ENCODE measurements around the gene ITGAD.

Gene ITGAD

DNA sequence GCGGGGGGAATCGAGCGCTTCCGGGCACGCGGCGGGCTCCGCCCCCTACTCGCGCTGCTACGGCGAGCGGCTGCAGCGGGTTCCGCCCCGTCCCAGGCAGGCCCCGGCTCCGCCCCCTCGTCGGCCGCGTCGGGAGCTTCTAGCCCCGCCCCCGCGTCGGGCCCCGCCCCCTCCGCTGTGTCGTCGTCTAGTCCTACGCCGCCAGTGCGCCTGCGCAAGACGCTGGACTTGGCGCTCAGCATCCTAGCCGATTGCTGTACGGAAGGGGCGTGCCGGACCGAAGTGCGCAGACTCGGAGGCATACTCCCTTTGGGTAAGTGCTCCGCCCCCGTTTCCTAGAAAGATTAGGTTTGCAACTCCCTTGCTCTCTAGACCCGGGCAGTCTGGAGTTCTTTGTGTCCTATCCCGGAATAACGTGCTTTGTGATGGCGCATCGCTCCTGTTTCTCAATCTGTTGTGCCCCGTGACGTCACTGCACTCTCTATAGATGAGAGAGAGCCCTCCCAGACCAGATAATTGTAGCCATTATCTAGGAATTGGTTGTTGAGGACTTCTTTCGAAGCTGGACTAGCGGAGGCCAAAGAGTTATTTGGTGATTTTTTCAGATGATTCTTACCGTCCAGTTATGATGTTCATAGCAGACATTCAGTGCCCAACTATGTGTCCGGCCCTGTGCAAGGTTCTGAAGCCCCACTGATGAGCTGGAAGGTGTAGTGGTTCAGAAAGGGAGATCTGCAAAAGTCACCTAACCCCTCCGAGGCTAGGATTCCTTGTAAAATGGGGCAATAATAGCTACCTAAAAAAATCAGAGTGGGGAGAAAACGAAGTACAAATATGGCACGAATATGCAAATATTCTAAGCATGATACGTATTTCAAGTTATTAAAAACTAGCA, 66.8 kb downstream of the ITGAD start:
- DNase-seq (ENCODE audit: low read depth), result peak; percentile 100

DNA sequence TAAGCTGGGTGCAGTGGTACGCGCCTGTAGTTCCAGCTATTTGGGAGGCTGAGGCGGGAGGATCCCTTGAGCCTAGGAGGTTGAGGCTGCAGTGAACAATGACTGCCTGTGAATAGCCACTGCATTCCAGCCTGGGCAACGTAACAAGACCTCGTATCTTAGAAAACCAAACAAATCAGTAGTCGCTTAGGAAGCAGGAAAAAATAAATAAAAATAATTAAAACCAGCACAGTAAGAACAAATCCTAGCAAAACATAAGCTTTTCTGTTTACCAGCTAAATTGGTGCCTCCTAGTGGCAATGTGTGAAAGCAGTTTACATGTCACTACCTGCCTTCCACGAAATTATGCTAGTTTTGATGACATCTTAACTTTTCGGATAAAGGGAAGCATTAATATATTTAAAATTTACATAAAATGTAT, 67.5 kb downstream of the ITGAD start:
- DNase-seq (ENCODE audit: low read depth), result no peak

DNA sequence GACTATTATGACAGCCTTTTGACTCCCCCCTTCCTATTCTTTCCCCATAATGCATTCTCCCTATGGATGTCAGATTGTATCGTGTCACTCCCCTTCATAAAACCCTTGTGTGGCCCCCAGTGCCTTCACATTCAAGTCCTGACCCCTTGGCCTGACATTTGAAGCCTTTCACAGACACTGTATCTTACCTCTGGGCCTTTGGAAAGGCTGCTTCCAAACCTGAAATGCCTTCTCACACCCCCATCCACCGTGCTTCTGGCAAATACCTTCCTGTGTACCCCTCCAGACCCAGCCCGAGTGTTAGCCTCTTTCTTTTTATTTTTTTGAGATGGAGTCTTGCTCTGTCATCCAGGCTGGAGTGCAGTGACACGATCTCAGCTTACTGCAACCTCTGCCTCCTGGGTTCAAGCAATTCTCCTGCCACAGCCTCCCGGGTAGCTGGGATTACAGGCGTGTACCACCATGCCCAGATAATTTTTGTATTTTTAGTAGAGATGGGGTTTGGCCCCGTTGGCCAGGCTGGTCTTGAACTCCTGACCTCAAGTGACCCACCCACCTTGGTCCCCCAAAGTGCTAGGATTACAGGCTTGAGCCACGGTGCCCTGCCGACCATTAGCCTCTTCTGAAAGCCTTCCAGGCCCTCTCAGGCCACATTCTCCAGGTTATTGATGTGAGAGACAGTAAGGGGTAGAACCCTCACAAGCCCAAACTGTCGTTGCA, 68.2 kb downstream of the ITGAD start:
- DNase-seq (ENCODE audit: low read depth), result no peak

DNA sequence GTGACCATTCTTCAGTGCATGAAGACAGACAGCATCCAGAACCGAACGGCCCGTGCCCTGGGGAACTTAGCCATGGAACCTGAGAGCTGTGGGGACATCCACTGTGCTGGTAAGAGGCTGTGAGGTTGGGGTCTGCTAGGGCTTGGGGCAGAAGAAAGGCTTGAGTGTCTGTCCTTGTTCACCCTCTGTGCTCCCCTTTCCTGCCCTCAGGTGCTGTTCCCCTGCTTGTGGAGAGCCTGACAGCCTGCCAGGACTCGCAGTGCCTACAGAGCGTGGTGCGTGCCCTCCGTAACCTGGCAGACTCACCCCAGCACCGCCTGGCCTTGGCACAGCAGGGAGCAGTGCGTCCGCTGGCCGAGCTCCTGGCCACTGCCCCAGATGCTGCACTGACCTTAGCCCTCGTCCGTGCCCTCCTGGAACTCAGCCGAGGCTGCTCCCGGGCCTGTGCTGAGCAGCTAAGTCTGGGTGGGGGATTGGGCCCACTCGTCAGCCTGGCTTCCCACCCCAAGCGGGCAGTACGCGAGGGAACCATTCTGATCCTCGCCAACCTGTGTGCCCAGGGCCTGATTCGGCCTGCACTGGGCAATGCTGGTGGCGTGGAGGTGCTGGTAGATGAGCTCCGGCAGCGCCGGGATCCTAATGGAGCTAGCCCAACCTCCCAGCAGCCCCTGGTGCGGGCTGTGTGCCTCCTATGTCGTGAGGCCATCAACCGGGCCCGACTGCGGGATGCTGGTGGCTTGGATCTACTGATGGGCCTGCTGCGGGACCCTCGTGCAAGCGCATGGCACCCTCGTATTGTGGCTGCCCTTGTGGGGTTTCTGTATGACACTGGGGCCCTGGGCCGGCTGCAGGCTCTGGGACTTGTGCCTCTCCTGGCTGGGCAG, 69.0 kb downstream of the ITGAD start:
- no peak for DNase-seq (ENCODE audit: low read depth)

DNA sequence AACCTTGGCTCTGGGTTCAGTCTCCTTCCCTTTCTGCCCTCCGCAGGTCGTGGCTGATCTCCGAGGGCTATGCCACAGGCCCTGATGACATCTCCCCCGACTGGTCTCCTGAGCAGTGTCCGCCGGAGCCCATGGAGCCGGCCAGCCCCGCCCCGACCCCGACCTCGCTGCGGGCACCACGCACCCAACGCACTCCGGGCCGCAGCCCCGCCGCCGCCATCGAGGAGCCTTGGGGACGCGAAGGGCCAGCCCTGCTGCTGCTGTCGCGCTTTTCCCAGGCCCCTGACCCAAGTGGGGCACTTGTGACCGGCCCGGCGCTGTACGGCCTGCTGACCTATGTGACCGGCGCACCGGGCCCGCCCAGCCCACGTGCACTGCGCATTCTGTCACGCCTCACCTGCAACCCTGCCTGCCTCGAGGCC, 71.2 kb downstream of the ITGAD start:
- no peak for DNase-seq (ENCODE audit: low read depth)

DNA sequence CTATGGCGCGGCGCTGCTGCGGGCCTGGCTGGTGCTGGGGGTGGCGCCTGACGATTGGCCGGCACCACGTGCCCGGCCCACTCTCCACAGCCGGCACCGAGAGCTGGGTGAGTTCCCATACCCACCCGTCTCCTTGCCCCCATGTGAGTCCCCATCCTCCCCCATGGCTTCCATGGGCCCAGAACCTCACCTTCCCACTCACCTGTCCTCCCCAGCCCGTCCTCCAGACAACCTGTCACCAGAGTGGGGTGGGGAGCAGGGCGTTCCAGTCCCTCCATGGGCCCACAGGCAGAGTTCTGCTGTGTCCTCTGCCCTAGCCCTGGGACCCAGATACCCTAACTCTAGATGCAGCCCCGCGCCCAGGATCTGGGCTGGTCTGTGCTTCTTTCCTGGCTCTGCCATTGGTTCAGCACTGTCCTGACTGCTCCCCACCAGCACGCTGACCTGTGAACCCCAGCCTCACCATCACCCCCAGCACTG, 71.7 kb downstream of the ITGAD start:
- no peak for DNase-seq (ENCODE audit: low read depth)

DNA sequence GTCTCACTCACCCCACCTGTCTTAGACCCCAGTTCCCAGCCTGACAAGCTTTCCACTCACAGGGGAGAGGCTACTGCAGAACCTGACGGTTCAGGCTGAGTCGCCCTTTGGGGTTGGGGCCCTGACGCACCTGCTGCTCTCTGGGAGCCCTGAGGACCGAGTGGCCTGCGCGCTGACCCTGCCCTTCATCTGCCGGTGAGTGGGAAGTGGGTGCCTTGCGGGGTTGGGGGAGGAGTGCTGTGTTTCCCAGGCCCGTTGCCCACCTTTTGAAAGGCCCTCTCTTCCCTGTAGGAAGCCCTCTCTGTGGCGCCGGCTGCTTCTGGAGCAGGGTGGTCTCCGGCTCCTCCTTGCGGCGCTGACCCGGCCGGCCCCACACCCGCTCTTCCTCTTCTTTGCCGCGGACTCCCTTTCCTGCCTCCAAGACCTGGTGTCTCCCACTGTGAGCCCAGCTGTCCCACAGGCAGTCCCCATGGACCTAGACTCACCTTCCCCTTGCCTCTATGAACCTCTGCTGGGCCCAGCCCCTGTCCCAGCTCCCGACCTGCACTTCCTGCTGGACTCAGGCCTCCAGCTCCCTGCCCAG, 72.7 kb downstream of the ITGAD start:
- no peak for DNase-seq (ENCODE audit: low read depth)

DNA sequence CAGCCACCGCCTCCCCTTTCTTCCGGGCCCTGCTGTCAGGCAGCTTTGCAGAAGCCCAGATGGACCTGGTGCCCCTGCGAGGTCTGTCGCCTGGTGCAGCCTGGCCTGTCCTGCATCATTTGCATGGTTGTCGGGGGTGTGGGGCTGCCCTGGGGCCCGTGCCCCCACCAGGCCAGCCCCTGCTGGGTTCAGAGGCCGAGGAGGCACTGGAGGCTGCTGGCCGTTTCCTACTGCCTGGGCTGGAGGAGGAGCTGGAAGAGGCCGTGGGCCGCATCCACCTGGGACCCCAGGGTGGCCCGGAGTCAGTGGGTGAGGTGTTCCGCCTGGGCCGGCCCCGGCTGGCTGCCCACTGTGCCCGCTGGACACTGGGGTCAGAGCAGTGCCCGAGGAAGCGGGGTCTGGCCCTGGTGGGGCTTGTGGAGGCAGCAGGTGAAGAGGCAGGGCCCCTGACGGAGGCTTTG, 73.3 kb downstream of the ITGAD start:
- no peak for DNase-seq (ENCODE audit: low read depth)

DNA sequence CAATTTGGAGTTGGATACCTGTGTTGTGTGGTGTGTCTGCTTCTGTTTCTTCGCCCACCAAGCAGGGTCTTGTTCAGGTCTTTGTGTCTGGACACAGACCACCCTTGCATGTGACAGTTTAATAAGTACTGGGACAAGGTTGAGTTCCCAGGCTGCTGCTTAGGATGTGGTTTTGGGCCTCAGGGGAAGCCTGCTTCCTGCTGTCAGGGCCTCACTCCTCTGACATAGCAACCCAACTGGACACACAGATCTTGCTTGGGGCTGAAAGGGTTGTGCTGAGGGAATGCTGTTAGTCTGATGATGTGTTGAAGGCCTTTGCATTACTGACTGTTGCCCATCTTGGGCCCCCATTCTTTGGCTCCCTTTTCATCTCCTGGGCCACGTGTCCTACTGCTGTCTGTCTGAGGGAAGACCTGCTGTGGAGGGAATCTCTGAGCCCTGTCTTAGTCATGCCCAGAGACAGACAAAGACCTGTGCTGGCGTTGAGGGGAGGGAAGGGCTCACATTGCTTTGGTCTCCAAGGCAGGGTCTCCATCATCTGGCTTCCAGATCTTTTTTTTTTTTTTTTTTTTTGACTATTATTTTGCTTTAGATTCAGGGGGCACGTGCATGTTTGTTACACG, 74.1 kb downstream of the ITGAD start:
- DNase-seq (ENCODE audit: low read depth), result no peak

DNA sequence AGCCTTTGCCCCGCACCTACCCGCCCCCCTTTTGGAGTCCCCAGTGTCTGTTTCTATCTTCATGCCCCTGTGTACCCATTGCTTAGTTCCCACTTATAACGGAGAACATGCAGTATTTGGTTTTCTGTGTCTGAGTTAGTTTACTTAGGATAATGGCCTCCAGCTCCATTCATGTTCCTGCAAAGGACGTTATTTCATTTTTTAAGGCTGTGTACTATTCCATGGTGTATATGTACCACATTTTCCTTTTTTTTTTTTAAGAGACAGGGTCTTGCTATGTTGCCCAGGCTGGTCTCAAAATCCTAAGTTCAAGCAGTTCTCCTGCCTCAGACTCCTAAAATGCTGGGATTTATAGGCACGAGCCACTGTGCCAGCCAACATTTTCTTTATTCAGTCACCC, 74.7 kb downstream of the ITGAD start:
- no peak for DNase-seq (ENCODE audit: low read depth)

DNA sequence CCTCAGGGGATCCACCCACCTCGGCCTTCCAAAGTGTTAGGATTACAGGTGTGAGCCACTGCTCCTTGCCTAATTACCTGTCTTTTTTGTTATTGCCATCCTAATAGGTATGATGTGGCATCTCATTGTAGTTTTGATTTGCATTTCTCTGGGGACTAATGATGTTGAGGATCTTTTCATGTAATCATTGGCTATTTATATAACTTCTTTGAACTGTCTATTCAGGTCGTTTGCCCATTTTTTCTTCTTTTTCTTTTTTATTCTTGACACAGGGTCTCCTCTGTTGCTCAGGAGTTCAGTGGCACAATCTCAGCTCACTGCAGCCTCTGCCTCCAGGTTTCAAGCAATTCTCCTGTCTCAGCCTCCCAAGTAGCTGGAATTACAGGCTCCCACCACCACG, 77.5 kb downstream of the ITGAD start:
- DNase-seq (ENCODE audit: low read depth), result no peak

DNA sequence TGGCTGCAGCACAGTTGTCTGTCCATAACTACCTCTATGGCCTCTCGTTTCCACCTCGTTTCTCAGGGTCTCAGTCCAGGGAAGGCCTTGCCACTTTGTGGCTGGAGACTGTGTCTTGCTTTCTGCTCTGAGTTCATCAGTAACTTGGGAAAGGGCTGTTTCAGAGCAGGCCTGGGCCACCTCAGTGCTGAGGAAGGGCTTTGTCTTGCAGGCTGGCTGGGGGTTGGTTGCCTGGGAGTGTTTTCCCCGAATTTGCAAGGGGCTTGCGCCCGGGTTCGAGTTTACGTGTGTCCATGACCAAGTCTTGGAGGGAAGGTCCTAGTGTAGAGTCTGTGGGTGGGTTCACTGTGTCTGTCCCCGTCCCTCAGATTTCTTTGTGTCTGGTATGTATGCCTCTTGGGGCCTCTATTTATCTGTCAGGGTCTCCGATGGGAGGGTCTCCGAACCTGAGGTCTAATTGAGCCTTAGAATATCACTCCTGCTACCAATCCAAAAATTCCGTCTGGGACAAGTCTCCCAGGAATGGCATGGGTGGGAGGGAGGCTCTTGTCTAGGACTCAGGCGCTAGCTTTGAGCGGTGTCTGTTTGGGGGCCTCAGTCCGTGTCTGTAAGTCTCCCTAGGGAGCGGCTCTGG, 78.2 kb downstream of the ITGAD start:
- DNase-seq (ENCODE audit: low read depth), result no peak

DNA sequence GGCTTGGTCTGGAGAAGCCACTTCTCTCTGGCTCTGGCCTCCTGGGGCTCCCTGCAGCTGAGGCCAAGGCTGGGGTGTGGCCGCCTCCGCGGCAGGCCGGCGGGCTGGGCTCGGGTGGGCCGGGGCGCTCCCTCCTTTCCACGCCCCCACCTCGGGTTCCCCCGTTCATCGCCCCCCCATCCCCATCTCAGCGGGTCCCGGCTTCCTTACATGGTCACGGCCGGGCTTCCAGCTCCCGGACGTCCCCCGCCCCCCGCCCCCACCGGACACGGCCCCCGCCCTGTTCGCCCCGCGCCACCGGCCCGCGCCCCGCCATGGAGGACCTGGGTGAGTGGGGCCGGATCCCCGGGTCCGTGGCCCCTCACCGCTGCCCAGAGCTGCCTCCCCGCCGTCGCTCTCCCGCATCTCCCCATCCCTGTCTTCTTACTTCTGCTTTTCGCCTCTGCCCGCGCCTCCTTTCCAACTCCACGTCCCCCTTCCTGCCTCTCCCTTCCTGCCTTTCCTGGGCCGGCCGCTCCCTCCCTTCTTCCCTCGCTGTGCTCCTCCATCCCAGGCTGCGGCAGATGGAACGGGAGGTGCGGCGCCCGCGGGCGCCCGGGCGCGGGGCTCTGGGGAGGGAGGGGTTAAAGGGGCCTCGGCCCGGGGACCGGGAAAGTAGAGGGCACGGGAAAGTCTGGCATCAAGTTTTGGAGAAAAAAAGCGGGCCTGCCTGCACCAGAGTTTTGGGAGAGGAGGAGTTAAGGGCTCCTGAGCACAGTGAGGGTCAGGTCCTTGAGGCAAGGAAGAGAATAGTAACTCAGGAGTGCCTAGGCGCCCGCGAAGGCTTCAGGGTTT, 79.0 kb downstream of the ITGAD start, which contains the start of gene TGFB1I1:
TGFB1I1 (plus strand) TSS at position 278 of the 834 bp plus-strand sequence; CDS start at position 315, 37 bp downstream.
- no peak for DNase-seq (ENCODE audit: low read depth)

DNA sequence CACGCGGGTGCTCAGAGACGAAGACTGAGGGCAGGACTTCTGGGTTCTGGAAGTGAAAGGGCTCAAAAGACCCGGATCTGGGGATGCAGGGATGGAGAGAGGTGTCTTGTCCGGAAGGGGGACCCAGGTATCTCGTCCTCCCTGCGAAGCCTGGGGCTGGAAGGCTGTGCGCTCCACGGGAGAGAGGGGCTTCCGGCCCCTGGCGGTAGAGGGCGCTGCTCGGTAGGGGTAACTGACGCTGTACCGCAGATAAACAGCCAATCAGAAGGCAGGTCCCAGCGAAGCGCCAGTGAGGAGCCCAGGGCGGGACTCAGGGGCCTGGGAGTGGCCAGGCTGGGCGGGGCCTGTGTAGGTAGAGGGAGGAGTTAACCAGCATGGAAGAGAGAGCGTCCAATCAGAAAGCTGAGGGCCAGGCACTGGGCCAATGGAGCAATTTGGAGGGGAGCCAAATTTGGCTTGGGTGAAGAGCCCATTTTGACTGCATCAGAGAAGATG, 79.6 kb downstream of the ITGAD start:
- DNase-seq (ENCODE audit: low read depth), result no peak

DNA sequence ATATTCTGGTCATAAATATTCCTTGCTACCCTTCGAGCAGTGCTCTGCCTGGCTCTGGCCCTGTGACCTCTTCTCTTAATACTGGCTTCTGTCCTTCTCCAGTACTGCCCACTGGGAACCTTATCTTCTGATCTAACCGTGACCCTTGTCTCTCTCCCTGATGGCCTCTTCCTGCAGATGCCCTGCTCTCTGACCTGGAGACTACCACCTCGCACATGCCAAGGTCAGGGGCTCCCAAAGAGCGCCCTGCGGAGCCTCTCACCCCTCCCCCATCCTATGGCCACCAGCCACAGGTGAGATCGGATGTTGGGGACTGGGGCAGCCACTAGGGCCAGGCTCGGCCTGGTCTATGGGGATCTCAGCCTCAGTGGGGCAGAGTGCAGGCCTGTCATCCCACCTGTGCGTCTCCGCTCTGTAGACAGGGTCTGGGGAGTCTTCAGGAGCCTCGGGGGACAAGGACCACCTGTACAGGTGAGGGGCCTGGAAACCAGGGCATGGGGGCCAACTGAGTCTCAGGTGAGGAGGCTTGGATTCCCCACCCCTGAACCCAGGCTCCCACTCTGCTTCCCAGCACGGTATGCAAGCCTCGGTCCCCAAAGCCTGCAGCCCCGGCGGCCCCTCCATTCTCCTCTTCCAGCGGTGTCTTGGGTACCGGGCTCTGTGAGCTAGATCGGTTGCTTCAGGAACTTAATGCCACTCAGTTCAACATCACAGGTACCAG, 80.3 kb downstream of the ITGAD start:
- no peak for DNase-seq (ENCODE audit: low read depth)

DNA sequence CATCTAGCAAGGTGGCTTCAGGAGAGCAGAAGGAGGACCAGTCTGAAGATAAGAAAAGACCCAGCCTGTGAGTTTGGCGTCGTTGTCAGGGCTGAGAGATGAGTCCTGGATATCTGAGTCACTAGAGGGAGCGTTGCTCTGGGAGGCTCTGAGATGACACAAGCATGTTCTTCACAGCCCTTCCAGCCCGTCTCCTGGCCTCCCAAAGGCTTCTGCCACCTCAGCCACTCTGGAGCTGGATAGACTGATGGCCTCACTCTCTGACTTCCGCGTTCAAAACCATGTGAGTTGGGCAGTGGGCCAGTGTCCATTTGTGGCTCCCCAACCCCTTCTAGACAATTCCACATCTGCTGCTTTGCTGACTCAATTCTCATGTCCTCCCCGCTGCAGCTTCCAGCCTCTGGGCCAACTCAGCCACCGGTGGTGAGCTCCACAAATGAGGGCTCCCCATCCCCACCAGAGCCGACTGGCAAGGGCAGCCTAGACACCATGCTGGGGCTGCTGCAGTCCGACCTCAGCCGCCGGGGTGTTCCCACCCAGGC, 81.1 kb downstream of the ITGAD start:
- no peak for DNase-seq (ENCODE audit: low read depth)

DNA sequence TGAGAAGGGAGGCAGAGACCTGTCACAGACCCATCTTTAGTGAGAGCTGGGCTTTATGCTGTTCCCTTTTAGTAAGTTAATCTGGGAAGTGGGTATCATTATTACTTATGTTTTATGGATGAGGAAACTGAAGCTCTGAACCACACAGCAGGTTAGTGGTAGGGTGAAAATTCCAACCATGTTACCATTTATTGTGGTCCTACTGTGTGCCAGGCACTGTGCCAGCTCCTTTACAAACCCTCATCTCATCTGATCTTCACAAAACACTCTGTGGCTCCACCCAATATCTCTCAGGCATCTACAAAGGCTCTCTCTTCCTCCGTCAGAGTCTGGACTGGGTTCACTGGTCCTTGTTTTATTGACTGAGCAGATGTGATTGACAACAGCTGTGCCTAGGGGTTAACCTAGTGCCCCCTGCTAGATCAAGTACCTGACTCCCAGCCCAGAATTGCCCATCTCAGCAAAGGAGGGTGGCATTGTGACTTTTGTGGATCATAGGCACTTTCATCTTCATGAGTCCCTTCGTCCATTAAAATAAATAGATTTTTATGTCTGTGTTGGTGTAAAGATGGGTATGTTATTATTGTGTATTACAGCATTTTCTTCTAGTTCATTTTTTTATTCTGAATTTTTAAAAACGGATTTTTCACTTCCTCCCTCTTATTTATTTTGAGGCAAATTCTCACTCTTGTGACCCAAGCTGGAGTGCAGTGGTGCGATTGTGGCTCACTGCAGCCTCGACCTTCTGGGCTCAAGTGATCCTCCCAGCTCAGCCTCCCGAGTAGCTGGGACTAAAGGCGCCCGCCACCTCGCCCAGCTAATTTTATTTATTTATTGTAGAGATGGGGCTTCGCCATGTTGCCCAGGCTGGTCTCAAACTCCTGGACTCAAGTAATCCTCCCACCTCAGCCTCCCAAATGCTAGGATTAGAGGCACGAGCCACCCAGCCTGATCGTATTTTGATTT, 81.9 kb downstream of the ITGAD start:
- no peak for DNase-seq (ENCODE audit: low read depth)
